GM10266 (cell line): ENCODE results near the gene IL2RG.

Source experiments
- DNase-seq: peaks from one replicate; pipeline ENCODE4 v3.0.0; 2012; ENCODE audit errors: extremely low spot score
- TF ChIP-seq, protein P1 (sequence below): IDR thresholded peaks from 2 replicates; pipeline ENCODE4 v1.5.1; 2012; ENCODE audit warnings: mild to moderate bottlenecking, low read depth; ENCODE audit not compliant: control insufficient read depth, insufficient read depth; ENCODE audit errors: missing control alignments

Gene IL2RG

DNA sequence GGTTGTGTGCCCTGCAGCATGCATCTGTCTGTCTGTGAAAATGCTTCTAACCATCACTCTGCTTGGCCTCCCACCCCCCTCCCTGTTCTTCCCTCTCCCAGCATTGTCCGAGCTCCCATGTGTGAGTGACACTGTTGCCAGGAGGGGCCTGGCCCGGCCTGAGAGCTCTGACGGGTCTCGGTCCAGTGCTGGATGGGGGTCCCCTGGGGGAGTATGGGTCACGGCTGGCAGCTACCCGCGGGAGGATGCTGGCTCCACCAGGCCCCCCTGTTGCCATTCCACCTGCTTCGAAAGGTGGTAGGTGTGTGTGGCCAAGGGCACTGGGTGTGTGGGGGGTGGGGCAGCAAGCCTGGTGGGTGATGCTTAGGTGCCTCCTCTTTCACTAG lies 36.9 kb upstream of the IL2RG start:
- DNase-seq, result no peak
- TF ChIP-seq, protein P1, sequence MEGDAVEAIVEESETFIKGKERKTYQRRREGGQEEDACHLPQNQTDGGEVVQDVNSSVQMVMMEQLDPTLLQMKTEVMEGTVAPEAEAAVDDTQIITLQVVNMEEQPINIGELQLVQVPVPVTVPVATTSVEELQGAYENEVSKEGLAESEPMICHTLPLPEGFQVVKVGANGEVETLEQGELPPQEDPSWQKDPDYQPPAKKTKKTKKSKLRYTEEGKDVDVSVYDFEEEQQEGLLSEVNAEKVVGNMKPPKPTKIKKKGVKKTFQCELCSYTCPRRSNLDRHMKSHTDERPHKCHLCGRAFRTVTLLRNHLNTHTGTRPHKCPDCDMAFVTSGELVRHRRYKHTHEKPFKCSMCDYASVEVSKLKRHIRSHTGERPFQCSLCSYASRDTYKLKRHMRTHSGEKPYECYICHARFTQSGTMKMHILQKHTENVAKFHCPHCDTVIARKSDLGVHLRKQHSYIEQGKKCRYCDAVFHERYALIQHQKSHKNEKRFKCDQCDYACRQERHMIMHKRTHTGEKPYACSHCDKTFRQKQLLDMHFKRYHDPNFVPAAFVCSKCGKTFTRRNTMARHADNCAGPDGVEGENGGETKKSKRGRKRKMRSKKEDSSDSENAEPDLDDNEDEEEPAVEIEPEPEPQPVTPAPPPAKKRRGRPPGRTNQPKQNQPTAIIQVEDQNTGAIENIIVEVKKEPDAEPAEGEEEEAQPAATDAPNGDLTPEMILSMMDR, result no peak

DNA sequence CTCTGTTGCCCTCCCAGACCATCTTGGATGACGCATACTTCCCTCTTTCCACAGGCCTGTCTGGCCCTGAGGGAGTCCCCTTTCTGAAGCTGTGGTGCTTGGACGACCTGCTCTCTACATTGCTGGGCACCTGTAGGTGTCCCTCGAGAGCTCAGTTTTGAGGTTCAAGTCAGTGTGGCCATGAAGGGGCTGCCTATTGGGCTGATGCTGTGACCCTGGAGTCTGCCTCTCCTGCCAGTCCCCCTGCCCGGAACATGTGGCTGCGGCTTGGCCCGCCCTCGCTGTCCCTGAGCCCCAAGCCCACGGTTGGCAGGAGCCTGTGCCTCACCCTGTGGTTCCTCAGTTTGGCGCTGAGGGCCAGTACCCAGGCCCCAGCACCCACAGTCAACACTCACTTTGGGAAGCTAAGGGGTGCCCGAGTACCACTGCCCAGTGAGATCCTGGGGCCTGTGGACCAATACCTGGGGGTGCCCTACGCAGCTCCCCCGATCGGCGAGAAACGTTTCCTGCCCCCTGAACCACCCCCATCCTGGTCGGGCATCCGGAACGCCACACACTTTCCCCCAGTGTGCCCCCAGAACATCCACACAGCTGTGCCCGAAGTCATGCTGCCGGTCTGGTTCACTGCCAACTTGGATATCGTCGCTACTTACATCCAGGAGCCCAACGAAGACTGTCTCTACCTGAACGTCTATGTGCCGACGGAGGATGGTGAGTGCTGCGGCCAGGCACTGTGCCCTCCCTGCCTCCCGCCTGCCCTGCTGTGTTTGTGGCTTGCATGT lies 36.3 kb upstream of the IL2RG start:
- no peak for DNase-seq
- TF ChIP-seq, protein P1, result no peak

DNA sequence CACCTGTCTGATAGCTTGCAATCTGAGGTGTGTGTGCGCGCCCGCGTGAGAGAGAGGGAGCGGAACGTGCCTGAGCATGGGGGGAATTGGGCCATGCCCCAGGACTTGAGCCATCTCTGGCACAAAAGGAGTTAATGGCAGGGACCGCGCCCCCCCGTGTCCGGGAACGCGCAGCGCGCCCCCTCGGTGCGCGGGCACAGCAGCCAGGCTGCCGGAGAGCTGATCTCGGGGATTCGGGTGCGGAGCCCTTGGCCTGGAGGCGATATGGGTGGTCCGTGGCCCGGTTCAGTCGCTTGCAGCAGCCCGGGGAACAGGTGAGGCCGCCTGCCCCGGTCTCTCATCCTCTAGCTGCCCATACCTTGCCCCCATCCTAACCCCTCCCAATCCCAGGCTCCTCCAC lies 33.3 kb upstream of the IL2RG start, which contains the start of gene NLGN3:
TSS of gene NLGN3 (plus strand) at position 191 of the 400 bp plus-strand sequence. CDS start 2,909 bp downstream, outside the sequence.
- no peak for DNase-seq
- TF ChIP-seq, protein P1, result no peak

DNA sequence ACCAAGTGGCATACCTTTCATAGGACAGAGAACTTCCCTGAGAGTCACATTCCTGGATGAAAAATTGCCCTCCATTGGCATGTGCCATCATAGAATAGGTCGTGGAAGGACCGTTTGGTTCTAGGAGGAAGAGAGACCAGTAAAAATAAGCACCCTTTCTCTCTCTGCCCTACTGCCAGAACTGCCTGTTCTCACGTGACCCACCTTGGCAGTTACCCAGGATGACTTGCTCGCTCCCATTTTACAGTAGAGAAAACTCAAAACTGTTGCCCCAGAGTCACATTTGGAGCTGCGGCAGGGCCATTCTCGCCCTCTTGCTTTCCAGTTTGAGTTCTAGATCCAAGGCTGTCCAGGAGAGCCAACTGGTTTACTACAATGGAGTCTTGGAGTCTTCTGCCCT lies 32.1 kb upstream of the IL2RG start:
- TF ChIP-seq, protein P1, result no peak
- DNase-seq, result no peak

DNA sequence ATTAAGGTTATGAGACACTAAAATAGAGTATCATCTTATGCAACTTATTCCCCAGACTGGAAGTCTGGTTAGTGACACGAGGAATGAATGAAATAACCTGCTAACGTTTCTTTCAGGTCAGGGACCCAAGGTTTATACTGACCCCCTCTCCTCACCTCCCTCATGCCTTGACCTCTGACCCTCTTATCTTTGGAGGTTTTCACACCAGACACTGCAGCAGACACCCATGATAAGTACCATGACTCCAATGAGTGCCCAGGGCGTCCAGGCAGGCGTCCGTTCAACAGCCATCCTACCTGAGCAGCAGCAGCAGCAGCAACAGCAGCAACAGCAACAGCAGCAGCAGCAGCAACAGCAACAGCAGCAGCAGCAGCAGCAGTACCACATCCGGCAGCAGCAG lies 29.1 kb upstream of the IL2RG start:
- DNase-seq, result no peak
- TF ChIP-seq, protein P1, result no peak

DNA sequence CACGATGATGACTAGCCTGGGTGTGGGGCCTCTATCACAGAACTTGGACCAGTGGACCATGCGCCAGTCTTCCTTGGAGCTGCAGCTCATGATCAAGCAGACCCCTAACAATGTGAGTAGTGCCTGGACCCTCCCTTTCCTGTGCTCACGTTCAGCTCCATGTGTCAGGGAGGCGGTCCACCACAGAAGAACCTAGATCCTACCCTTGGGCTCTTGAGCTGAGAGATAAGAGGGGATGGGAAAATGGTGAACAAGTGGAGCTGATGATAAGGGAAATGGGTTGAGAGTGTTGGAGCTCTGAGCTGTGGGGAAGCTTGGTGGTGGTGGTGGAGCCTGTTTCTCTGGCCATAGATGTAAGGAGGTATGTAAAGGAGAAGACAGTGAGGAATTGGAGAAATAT lies 20.1 kb upstream of the IL2RG start:
- DNase-seq, result no peak
- TF ChIP-seq, protein P1, result no peak
